ENCODE data around the gene ZBTB16. TPM values are rescaled to one million over a fixed set of nuclear protein-coding genes. Genes with fewer than 3 reads are reported as not detected.

ZBTB16 gene
- total RNA-seq, 4 donors from 2014 or later: 82.7 to 375 (median 189) TPM

GRCh38 chr11:114278342-114279065, 219.0 kb downstream of the ZBTB16 start:
- DNase-seq (ENCODE audit: low spot score): no peak
- TF ChIP-seq CTCF (IDR thresholded peaks at IDR 0.05): no peak
- ATAC-seq (ENCODE audit: low FRiP score): no peak

- ATAC-seq (ENCODE audit: low FRiP score) (peak; percentile 42), DNase-seq (ENCODE audit: low spot score) (no peak)
- no peak for TF ChIP-seq CTCF (IDR thresholded peaks at IDR 0.05)
Measured at GRCh38 chr11:114279792-114280546, 220.5 kb downstream of the ZBTB16 start.

- TF ChIP-seq CTCF (IDR thresholded peaks at IDR 0.05): no peak
- DNase-seq (ENCODE audit: low spot score) (no peak), ATAC-seq (ENCODE audit: low FRiP score) (peak; percentile 39)
Measured at GRCh38 chr11:114280696-114281095, 221.2 kb downstream of the ZBTB16 start.

- ATAC-seq (ENCODE audit: low FRiP score) (peak; percentile 62), DNase-seq (ENCODE audit: low spot score) (no peak)
- no peak for TF ChIP-seq CTCF (IDR thresholded peaks at IDR 0.05)
Measured at GRCh38 chr11:114281388-114281956, 222.0 kb downstream of the ZBTB16 start.

- DNase-seq (ENCODE audit: low spot score) (no peak), ATAC-seq (ENCODE audit: low FRiP score) (no peak)
- no peak for TF ChIP-seq CTCF (IDR thresholded peaks at IDR 0.05)
Measured at GRCh38 chr11:114282488-114282887, 223.0 kb downstream of the ZBTB16 start.

- ATAC-seq (ENCODE audit: low FRiP score) (no peak), DNase-seq (ENCODE audit: low spot score) (no peak)
- TF ChIP-seq CTCF (IDR thresholded peaks at IDR 0.05): no peak
Measured at GRCh38 chr11:114283422-114283821, 223.9 kb downstream of the ZBTB16 start.

All from omental fat pad (tissue), 4 donors.